Midbrain (tissue), 1 donor: Measurements from ENCODE around the gene KLHL6.
"Not testable (repeated sequence)": the region's sequence is repeated elsewhere in the genome, so short reads cannot be mapped to it uniquely, and the experiment has no call there.

Experiments
- DNase-seq: peaks from one replicate; lab custom pipeline; 2025; lab: John Stamatoyannopoulos, UW

Gene KLHL6

DNA sequence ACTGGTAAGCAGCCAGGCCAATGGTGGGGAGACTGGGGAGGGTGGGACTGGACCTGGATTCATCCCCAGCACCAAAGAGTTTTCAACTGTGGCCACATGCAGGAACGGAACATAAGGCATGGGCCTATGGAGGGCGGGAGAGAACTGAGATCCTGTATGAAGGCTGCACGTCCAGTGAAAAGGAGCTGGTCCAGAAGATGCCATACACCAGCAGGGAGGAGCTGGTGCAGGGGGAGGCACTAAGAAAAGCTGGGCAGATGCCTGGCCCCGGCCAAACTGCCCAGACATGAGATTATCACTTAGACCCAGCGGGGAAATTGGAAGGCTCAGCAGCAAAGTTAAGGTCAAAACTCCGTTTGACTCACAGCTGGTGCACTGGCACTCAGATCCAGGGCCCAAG is 69.0 kb downstream of the KLHL6 start:
- no peak for DNase-seq

DNA sequence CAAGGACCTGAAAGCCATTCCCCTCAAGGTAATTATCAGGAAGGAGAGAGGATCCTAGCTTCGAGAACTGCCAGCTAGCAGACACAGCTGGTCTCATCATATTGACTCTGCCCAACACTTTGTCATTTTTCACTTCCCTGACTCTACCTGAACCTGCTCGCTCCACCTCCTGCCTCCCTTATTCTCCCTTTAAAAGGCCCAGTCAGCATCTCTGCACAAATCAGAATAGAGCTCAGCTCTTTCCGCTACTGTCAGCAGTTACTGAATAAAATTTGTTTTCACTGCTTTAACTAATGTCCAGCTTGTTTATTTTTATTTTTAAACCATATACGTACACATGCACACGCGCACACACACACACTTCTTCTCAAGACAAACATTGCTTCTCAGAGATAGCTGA is 69.9 kb downstream of the KLHL6 start:
- DNase-seq = no peak

DNA sequence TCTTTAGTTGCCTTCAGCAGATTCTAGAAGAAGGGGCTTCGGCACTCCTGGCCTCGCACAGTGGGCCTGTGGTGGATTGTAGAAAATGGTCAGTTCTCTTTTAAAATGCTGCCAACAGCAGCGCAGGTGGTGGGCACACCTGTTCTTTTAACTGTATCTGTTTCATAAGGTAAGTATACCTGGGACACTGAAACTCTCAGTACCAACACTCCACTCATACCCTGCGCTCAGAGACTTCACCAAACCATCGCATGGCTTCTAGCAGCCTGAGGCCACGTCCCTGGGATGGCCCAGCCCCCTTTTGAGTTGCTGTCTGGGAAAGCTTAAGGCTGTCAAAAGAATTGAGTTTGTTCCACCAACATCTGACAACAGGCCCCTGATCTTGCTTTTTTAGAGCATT is 70.4 kb downstream of the KLHL6 start:
- no peak for DNase-seq

DNA sequence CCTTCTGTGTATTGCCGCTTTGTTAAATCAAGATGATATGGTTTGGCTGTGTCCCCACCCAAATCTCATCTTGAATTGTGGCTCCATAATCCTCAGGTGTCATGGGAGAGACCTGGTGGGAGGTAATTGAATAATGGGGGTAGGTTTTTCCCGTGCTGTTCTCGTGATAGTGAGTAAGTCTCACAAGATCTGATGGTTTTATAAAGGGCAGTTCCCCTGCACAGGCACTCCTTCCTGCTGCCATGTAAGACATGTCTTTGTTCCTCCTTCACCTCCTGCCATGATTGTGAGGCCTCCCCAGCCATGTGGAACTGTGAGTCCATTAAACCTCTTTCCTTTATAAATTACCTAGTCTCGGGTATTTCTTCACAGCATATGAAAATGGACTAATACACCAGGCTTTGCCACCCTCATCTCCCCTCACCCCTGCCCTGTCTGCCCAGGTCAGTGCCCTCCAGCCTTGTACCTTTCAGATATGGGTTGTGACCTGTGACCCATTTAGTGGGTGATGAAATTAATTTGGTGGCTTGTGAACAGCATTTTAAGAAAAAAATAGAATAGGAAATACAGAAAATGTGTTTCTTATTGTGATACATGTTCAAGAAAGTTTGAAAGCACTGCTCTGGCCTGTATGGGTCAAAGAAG is 71.0 kb downstream of the KLHL6 start:
- DNase-seq = no peak

DNA sequence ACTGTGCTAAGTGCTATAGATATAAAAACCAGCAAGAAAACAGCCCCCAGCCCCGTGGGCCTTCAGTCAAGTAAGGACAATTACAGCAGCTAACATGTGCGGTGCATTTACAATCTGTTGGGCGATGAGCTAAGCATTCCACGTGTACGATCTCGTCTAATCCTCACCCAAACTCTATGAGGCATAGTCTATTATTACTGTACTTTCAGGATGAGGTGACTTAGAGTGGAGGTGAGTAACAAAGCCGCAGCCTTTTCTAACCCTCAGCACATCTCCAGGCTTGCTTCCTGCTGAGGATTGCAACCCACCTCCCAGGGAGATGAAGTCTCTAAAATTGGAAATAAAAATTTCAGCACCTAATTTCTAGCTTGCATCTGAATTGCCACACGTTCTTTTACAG is 73.9 kb downstream of the KLHL6 start:
- DNase-seq = no peak

DNA sequence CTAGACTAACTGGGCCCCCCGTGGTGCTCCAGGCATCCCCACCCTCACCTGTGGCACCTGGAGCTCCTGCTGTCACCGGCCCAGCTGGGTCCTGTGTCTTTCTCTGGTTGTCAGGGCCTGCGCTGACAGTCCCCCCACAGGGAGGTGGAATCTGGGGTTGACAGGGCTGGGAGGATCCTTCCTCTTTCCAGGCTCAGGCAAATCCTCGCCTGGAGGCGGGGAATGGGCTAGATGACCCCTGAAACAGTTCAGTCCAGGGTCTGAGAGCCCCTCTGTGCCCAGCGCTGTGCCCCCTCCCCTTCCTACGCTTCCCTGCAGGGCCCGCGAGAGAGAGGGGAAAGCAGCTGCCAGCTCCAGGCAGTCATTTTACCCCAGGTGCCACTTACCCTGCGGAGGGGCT is 77.0 kb downstream of the KLHL6 start:
- DNase-seq = no peak

DNA sequence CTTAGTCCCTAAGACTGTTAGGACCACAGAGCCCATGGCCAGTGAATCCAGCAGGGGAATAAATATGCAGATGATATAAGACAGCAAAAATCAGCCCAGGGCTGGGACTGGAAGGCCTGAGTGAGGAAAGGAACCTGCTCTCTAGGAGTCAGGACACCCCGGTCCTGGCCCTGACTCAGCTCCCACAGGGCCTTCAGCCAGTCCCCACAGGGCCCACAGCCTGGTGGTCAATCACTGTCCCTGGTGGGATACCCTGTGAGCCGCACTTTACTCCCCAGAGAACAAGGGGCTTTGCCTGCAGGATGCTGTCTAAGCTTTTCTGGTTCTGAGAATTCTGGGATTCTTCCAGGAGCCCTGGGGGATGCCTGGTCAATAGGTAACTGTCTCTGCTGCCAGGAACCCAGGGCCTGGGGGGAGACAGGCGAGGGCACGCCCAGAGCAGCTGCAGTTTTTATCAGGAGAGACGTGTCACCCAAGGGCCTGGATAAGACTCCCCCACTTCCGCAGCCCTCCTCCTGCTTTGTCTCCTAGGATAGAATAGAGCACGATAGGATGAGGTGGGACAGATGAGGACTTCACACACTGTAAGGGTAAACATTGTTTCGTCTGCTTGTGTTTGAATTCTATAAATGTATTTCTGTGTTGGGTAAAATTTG is 77.6 kb downstream of the KLHL6 start:
- no peak for DNase-seq

DNA sequence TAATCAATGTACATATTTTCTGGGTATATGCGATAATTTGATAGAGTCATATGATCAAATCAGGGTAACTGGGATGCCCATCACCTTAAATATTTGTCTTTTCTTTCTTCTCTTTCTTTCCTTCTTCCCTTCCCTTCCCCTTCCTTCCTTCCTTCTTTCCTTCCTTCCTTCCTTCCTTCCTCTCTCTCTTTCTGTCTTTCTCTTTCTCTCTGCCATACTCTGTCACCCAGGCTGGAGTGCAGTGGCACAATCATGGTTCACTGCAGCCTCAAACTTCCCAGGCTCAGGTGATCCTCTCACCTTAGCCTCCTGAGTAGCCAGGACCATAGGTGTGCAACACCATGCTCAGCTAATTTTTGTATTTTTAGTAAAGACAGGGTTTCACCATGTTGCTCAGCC is 79.7 kb downstream of the KLHL6 start:
- not testable (repeated sequence) for DNase-seq

DNA sequence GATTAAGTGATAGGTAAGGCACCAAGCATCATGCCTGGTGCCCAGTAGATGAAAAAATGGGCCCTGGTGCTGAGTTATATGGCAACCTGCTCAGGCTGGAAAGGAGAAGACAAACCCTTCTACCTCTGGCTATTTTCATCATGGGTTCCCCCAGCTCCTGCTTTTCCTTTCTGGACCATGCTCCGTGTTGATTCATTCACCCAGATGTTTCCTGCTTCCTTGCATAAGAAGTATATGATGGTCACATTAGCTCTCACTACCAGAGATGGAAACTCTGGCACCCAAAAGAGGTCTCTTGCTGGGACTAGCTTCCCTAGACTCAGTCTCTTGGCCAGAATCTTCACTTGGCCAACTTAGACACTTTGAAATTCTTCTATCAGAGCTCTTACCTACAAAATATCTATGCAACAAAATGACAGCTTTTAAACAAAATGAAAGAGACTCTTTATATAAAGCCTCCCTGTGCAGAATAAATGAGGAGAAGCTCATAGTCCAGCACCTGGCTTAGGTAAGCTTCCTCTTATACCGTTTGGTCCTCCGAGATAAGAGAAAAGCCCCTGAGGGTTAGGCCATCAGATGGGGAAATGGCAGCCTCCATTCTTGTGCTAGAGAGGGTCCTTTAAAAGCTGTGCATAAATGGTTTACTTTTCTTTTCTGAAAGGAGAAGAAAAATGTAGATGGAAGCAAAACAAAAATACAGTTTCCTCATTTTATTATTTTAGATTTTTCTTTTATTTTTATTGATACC is 80.3 kb downstream of the KLHL6 start:
- no peak for DNase-seq

DNA sequence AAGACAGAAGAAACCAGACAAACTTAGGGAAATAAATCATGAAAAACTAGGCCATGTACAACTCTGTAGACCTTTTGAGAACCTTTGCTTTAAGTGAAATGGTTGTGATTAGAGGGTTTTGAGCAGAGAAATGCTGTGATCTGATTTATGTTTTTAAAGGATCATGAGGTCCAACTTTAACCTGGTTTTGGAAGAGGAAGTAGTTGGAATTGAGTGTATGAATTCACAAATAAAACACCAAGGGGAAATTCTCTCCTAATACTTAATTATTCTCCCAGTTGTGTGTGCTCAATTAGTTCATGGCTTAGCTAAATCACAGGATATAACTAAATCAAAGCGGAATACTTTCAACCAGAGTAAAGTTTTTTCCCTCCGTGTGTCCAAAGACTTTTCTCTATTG is 81.5 kb downstream of the KLHL6 start:
- no peak for DNase-seq

DNA sequence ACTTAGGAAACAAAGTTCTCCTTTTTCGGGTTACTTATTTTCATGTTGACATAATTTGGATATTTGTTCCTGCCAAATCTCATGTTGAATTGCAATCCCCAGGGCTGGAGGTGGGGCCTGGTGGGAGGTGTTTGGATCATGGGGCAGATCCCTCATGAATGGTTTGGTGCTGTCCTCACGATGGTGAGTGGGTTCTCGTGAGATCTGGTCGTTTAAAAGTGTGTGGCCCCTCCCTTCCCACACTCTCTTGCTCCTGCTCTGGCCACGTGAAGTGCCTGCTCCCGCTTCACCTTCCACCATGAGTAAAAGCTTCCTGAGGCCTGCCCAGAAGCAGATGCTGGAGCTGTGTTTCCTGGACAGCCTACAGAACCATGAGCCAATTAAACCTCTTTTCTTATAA is 83.4 kb downstream of the KLHL6 start:
- DNase-seq = no peak

DNA sequence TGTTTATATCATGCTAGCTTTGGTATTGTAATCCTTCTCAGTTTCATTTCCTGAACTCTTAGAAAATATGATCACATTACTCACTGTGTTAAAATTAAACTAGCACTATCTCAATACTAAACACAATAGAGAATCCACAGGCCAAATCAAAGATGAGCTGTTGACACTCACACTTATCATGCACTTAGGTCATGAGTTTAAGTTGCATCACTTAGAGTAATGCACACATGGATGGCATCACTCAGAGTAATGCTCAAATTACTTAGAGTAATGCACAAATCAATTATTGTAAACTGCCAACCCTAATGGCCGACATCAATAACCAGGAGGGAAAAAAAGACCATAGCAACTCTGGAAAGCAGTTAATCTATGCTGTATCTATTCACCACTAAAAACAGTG is 87.1 kb downstream of the KLHL6 start:
- no peak for DNase-seq

DNA sequence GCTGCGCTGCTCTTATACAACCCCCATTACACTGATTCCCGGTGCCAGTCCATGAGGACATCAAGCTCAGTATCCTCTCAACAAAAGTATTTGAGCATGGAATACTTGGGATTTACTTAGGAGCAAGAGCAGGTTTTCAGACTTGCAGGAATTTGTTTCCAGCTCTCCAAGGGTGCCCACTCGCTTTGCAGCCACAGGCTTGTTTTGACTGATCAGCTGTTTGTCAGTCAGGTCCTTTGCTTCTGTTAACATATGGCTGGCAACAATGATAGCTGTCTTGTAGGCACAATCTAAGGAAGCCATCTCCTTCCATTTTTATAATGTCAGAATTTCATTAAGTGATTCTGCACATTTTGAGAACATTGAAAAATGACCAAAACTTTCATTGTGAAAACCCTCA is 88.9 kb downstream of the KLHL6 start:
- no peak for DNase-seq

DNA sequence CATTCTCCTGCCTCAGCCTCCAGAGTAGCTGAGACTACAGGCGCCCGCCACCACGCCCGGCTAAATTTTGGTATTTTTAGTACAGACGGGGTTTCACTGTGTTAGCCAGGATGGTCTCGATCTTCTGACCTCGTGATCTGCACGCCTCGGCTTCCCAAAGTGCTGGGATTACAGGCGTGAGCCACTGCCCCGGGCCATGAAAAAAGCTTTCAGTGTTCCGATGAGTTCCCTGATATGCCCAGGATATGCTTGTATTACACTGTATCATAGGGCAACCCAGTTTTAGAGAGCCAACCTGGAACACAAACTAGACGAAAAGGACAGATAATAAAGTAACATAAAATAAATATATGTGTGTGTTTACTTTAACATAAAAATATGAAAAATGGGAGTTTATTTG is 89.8 kb downstream of the KLHL6 start:
- DNase-seq = not testable (repeated sequence)

DNA sequence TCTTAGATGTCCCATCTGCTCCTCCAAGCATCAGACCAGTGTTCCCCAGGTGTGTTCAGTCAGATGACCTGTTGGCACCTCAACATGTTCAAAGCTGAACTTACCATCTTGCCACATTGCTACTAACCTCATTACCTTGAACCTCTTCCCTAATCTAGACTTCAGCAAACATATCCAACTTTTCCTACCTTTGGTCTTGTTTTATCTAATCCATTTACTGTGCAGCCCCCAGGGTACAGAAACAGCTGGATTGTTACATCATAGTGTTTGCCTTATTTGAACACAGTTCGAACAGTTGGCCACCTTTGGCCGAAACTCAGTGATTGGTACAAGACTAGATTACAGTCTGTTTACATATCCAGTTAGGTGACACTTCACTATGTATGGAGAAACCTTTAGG is 91.0 kb downstream of the KLHL6 start:
- no peak for DNase-seq

DNA sequence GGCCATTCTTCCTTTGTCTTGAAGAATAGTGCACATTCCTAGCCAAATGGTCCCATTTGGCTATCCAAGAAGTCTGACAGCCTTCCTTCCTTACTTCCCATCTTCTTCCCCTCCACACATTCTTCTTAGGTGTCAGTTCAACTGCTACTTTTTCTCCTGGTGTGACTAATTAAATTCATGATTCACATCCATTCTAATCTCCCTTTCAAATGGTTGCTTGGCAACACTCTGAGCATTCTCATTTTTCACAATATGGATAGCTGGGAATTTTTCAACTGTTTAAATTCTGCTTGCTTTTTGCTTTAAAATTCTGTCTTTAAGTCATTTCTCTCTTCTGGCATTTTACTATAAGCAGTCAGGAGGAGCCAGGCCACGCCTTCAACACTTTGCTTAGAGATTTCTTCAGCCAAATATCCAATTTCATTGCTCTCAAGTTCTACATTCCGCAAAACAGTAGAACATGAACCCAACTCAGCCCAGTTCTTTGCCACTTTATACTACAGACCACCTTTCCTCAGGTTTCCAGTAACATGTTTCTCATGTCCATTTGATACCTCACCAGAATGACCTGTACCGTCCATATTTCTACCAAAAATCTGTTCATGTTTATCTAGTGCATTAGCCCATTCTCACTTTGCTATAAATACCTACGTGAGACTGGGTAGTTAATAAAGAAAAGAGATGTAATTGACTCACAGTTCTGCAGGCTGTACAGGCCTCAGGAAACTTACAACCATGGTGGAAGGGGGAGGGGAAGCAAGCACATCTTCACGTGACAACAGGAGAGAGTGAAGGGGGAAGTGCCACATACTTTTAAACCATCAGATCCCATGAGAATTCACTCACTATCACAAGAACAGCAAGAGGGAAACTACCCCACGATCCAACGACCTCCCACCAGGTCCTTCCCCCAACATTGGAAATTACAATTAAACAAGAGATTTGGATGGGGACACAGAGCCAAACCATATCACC is 95.1 kb downstream of the KLHL6 start:
- DNase-seq = no peak

DNA sequence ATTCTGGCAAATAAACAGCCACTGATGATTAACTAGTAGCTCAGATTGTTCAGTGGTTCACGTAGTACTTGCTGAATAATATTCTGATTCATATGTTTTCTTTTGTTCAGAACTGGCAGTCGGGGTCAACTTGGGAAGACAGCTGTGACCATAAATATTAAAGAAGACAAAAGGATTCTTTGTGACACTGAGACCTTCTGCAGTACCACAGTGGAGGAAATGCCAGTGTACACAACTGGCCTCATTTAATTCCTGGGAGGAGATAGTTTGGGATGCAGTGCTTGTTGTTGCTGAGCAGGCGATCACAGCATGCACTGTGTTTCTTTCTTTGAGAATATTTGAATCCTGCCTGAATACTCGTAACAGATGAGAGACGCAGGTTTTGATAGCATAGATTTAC is 100.4 kb downstream of the KLHL6 start:
- peak; percentile 77 for DNase-seq

DNA sequence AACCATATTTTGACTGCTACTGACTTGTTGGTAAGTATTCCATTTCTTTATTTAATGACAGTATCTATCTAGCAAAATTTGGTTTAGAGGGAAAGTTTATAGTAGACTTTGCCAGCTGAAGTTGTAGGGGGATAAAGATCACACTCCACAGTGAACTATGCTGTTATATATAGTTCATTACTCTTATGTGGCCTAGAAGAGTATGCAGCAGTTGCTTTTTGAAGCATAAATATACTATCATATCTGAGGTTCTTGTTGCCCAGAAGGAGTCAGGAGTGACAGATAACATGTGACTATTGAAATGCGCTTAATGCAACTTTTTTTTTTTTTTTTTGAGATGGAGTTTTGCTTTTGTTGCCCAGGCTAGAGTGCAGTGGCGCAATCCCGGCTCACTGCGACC is 101.4 kb downstream of the KLHL6 start:
- DNase-seq = no peak

DNA sequence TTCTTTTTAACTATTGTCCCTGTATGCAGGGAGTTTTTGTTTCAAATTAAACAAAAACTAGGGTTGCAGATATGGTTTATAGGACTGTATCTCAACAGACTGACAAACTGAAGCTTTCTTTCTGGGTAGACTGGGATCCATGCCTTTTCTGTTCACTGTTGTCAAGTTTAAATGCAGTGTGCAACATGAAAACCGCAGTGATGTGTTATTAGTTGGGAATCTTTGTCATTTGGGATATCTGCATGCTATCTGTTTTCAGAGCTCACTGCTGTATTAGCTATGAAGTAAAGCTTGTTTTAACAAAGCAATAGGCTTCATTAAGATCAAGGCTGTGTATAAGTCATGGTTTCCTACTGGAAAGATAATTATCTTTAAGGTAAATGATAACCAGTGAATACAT is 105.7 kb downstream of the KLHL6 start:
- no peak for DNase-seq

DNA sequence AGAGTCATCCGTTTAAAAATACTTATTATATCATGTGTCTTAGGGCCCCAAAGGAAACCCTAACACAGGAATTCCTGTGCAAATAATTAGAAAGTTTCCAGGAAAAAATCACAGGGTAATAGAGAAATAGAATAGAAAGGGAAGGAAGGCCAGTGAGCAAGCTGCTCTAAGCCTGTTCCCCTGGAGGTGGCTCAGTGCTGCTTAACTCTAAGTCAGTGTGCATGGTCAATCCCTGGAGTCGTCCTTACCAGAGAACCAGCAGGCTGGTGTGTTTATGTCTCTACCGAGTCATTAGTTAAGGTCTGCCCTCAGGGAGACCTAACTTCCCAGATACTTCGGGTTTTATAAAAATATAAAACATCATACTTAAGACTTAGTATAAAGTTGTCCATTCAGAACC is 106.1 kb downstream of the KLHL6 start:
- peak; percentile 34 for DNase-seq

DNA sequence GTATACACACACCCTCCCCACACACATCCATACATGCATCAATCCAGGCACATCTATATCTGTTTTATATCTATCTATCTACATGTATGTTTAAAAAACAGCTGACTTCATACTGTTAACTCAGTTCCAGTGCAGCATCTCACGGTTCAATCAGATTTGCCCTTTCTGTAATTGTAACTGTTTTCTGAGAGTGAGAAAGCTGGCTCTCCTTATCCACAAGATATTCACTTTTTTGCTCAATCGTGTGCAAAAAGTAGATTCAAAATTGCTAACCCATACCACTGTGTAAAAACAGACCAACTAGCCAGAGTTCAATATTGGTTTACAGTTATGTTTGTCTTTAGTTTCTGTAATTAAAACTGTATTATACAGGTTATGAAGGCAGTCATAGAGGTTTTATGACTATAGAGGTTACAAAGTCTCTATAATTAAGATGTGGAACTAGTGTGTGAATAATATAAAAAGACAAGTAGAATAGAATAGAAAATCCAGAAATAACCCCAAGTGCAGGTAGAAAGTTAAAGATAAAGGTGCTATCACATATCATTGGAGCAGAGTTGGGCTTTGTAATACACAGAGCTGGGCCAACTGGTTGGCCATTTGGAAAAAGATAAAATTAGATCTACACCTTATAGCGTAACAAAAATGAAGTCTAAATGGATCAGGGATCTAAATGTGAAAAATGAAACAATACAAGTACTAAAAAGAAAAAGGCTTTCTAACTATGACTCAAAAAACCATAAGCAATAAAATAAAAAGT is 107.0 kb downstream of the KLHL6 start:
- no peak for DNase-seq
